Endothelial cell of umbilical vein (primary cell): ENCODE results near the gene ZNF490. TPM values are rescaled to one million over a fixed set of nuclear protein-coding genes. Genes with fewer than 3 reads are reported as not detected.
A peak's percentile ranks its signal among the peaks of the same experiment; 100 is the strongest.
"Not testable (repeated sequence)": the region's sequence is repeated elsewhere in the genome, so short reads cannot be mapped to it uniquely, and the experiment has no call there.

ENCODE experiments used
- BruUV-seq: library from RNA; stranded (reverse); fragments of 400-500 nt; replicated peaks from 2 replicates; lab custom pipeline; 2021; lab: Mats Ljungman, UMichigan
- CTCF ChIA-PET: fragments of 300-600, 350-600 bp; sonication (Branson Sonifier 250); formaldehyde crosslinking; loops from one replicate; lab custom pipeline; 2021; ENCODE audit warnings: antibody characterized with exemption, inconsistent platforms; lab: Charles Lee
- POLR2A ChIA-PET: fragments of 300-600, 350-600 bp; sonication (Branson Sonifier 250); formaldehyde crosslinking; loops from one replicate; lab custom pipeline; 2021; ENCODE audit warnings: antibody characterized with exemption, inconsistent platforms; lab: Charles Lee
- DNase-seq: peaks from one replicate; pipeline ENCODE4 v3.0.0-alpha.2; 2011; ENCODE audit warnings: low read depth, low spot score
- FAIRE-seq: peaks from 2 replicates; lab custom pipeline; 2011; peaks lifted over from hg19 to GRCh38; lab: Jason Lieb, UNC
- H2AFZ ChIP-seq: 2 replicates; pipeline ENCODE4 v1.6.0; 2012; ENCODE audit warnings: low read depth, low read length, control low read depth, inconsistent platforms
- H3K27ac ChIP-seq: 2 replicates; pipeline ENCODE4 v1.5.1; 2011; ENCODE audit warnings: low read depth, mild to moderate bottlenecking, control low read depth, low read length, moderate library complexity; ENCODE audit not compliant: insufficient read depth
- H3K27me3 ChIP-seq, 2 experiments: 2 replicates each; pipeline versions ENCODE4 v1.6.0 to v1.6.1; 2011; ENCODE audit warnings: low read length in 2 of 2, mixed read lengths in 1 of 2; ENCODE audit not compliant: control insufficient read depth in 2 of 2, insufficient read depth in 2 of 2
- H3K36me3 ChIP-seq, 2 experiments: 2 replicates in 1 of 2; 3 replicates in 1 of 2; pipeline ENCODE4 v1.5.1; 2011; ENCODE audit warnings: low read length in 2 of 2, mild to moderate bottlenecking in 1 of 2, moderate library complexity in 1 of 2; ENCODE audit not compliant: control insufficient read depth in 2 of 2, insufficient read depth in 2 of 2; ENCODE audit errors: extremely low read depth in 1 of 2
- H3K4me1 ChIP-seq: 3 replicates; pipeline ENCODE4 v1.5.1; 2011; ENCODE audit warnings: mild to moderate bottlenecking, low read length; ENCODE audit not compliant: control insufficient read depth, insufficient read depth; ENCODE audit errors: extremely low read depth
- H3K4me2 ChIP-seq: 2 replicates; pipeline ENCODE4 v1.6.1; 2011; ENCODE audit warnings: low read length, control low read depth, mixed read lengths; ENCODE audit not compliant: insufficient read depth
- H3K4me3 ChIP-seq, 3 experiments: fragments of 200-600 bp in 1 of 3; sonication (generic), shearing (Covaris generic) in 1 of 3; replicated peaks in 1 of 3; 2 replicates each; pipeline ENCODE4 v1.5.1; 2011 to 2016; ENCODE audit warnings: control low read depth in 3 of 3, low read length in 3 of 3, mild to moderate bottlenecking in 2 of 3, inconsistent platforms in 1 of 3, low read depth in 1 of 3, moderate library complexity in 1 of 3; ENCODE audit not compliant: insufficient read depth in 1 of 3
- H3K79me2 ChIP-seq: 2 replicates; pipeline ENCODE4 v1.6.0; 2012; ENCODE audit warnings: low read length, inconsistent platforms; ENCODE audit not compliant: control insufficient read depth, insufficient read depth
- H3K9ac ChIP-seq: replicated peaks from 2 replicates; pipeline ENCODE3; 2011; ENCODE audit warnings: low read length, control low read depth; ENCODE audit not compliant: insufficient read depth; ENCODE audit errors: extremely low read depth
- H3K9me1 ChIP-seq: replicated peaks from 3 replicates; pipeline ENCODE4 v1.6.0; 2011; ENCODE audit warnings: mild to moderate bottlenecking, low read length; ENCODE audit not compliant: control insufficient read depth, insufficient read depth; ENCODE audit errors: extremely low read depth
- H3K9me3 ChIP-seq: replicated peaks from 2 replicates; pipeline ENCODE4 v1.5.1; 2012; ENCODE audit warnings: low read length, inconsistent platforms; ENCODE audit not compliant: control insufficient read depth, insufficient read depth
- H4K20me1 ChIP-seq: replicated peaks from 2 replicates; pipeline ENCODE3; 2011; ENCODE audit warnings: mild to moderate bottlenecking, low read length; ENCODE audit not compliant: control insufficient read depth, insufficient read depth; ENCODE audit errors: extremely low read depth
- EZH2 ChIP-seq: IDR thresholded peaks from 2 replicates; pipeline ENCODE4 v1.6.1; 2012; ENCODE audit warnings: borderline replicate concordance, low read depth, mild to moderate bottlenecking, moderate library complexity, low read length, inconsistent platforms; ENCODE audit not compliant: severe bottlenecking
- FOS ChIP-seq: IDR thresholded peaks from 2 replicates; pipeline ENCODE4 v1.6.1; 2011; ENCODE audit warnings: mild to moderate bottlenecking, low read length, moderate library complexity, borderline replicate concordance; ENCODE audit not compliant: insufficient read depth
- GATA2 ChIP-seq: IDR thresholded peaks from 2 replicates; pipeline ENCODE4 v1.7.0; 2011; ENCODE audit warnings: low read depth, mild to moderate bottlenecking, moderate library complexity, mixed read lengths, low read length; ENCODE audit not compliant: insufficient read length, insufficient read depth
- JUN ChIP-seq: IDR thresholded peaks from 2 replicates; pipeline ENCODE4 v1.6.1; 2011; ENCODE audit warnings: borderline replicate concordance, low read depth; ENCODE audit not compliant: insufficient read length, insufficient read depth
- MAX ChIP-seq: IDR thresholded peaks from 2 replicates; pipeline ENCODE4 v1.6.1; 2011; ENCODE audit not compliant: insufficient read depth, insufficient read length
- MYC ChIP-seq: IDR thresholded peaks from one replicate; pipeline ENCODE4 v1.6.1; 2011; ENCODE audit warnings: mild to moderate bottlenecking, low read depth, low read length
- POLR2A ChIP-seq: IDR thresholded peaks from 2 replicates; pipeline ENCODE4 v1.6.1; 2012; ENCODE audit warnings: low read depth, mild to moderate bottlenecking, control low read depth, low read length
- POLR2AphosphoS5 ChIP-seq: IDR thresholded peaks from 2 replicates; pipeline ENCODE4 v1.6.1; 2012; ENCODE audit warnings: low read depth, mild to moderate bottlenecking, control low read depth, low read length, moderate library complexity; ENCODE audit not compliant: insufficient read depth
- dilution Hi-C: fragments of 300-500 bp; cut with MboI; formaldehyde crosslinking; loops from one replicate; pipeline ENCODE4 v1.15.0; 2019; ENCODE audit warnings: low sequenced_read_pairs; ENCODE audit not compliant: extremely low pct_ligation_motif_present
- intact Hi-C: fragments of 100-400 bp; cut with micrococcal nuclease; formaldehyde crosslinking; loops from one replicate; pipeline ENCODE4 v1.10.0; 2022
- polyA plus RNA-seq, 4 experiments: library from polyadenylated mRNA; depleted of rRNA in 3 of 4; stranded (reverse) in 3 of 4; unstranded in 1 of 4; fragments of >200 nt; gene quantifications; 2 replicates each; pipeline versions ENCODE4 v1.2.1 to v1.2.3, GENCODE V29; 2011 to 2012; ENCODE audit warnings: missing spikeins in 1 of 4
- total RNA-seq: library from RNA; stranded (reverse); gene quantifications from 2 replicates; pipeline ENCODE4 v1.2.3, GENCODE V29; 2021
- TF ChIP-seq, protein P1 (sequence below), 2 donors: IDR thresholded peaks; 1 replicate in 1 of 2; 2 replicates in 1 of 2; pipeline ENCODE4 v1.5.1; 2011; ENCODE audit warnings: low read length in 2 of 2, mild to moderate bottlenecking in 2 of 2, moderate library complexity in 2 of 2, control low read depth in 1 of 2, inconsistent platforms in 1 of 2, low read depth in 1 of 2; ENCODE audit not compliant: insufficient read depth in 1 of 2; ENCODE audit errors: extremely low read depth in 1 of 2

ZNF490 gene
- total and polyA plus RNA-seq, 2 donors (not counting 3 experiments of a cell fraction or from before 2014, with no cell fraction given), result 1.4 to 5.7 TPM

- Histone ChIP-seq H3K4me2 (no peak overlapping the region), H3K9ac (no peak overlapping the region), H3K36me3 (no peaks in the 10 kb centered on the region), H3K27ac (no peak overlapping the region), H3K79me2 (no peaks in the 10 kb centered on the region), H3K9me1 (no peaks in the 10 kb centered on the region), H3K4me3 (no peak overlapping the region), H4K20me1 (no peaks in the 10 kb centered on the region), H2AFZ (no peak overlapping the region), H3K4me1 (no peaks in the 10 kb centered on the region), H3K9me3 (no peaks in the 10 kb centered on the region), H3K27me3 (no peaks in the 10 kb centered on the region)
- ChIA-PET POLR2A (interaction anchor here (1.3 kb wide), 1 partner anchor 36 kb away, joined by 4 read pairs; the partner anchor contains the start of genes ZNF490 and ZNF791), CTCF (interaction anchor here (2.1 kb wide), 1 partner anchor 25 kb away, joined by 7 read pairs; no protein-coding TSS in a partner anchor)
- TSS peak; percentile 19 for BruUV-seq
- DNase-seq (no peak), FAIRE-seq (no peak)
- dilution Hi-C loops, result no loop called here
- intact Hi-C loops, result no loop called here
- TF ChIP-seq FOS (no peak), JUN (no peak), GATA2 (no peak), MYC (no peak), MAX (no peak), EZH2 (no peak), POLR2A (no peak), POLR2AphosphoS5 (no peak)
- TF ChIP-seq, protein P1, sequence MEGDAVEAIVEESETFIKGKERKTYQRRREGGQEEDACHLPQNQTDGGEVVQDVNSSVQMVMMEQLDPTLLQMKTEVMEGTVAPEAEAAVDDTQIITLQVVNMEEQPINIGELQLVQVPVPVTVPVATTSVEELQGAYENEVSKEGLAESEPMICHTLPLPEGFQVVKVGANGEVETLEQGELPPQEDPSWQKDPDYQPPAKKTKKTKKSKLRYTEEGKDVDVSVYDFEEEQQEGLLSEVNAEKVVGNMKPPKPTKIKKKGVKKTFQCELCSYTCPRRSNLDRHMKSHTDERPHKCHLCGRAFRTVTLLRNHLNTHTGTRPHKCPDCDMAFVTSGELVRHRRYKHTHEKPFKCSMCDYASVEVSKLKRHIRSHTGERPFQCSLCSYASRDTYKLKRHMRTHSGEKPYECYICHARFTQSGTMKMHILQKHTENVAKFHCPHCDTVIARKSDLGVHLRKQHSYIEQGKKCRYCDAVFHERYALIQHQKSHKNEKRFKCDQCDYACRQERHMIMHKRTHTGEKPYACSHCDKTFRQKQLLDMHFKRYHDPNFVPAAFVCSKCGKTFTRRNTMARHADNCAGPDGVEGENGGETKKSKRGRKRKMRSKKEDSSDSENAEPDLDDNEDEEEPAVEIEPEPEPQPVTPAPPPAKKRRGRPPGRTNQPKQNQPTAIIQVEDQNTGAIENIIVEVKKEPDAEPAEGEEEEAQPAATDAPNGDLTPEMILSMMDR (IDR thresholded peaks at IDR 0.05; ENCODE audit: extremely low read depth in 1 of 2, insufficient read depth in 1 of 2, low read depth in 1 of 2, low read length in 2 of 2), result no peak
Observed at GRCh38 chr19:12646551-12646950, 35.9 kb upstream of the ZNF490 start.

- H3K79me2 ChIP-seq, dilution Hi-C loops, H2AFZ ChIP-seq, H3K36me3 ChIP-seq, H3K9ac ChIP-seq, H3K4me1 ChIP-seq, intact Hi-C loops, H3K4me3 ChIP-seq, FAIRE-seq, H3K27ac ChIP-seq, H3K9me3 ChIP-seq, H3K4me2 ChIP-seq, DNase-seq, H3K27me3 ChIP-seq, POLR2A ChIA-PET, H4K20me1 ChIP-seq, CTCF ChIA-PET, H3K9me1 ChIP-seq: not testable (repeated sequence)
- BruUV-seq, result TSS peak; percentile 9
Observed at GRCh38 chr19:12643716-12644115, 33.1 kb upstream of the ZNF490 start.
